Stimulated activated naive CD4-positive, alpha-beta T cell (primary cell): Measurements from ENCODE around the gene TMEM187.
"Not testable (repeated sequence)": the region's sequence is repeated elsewhere in the genome, so short reads cannot be mapped to it uniquely, and the experiment has no call there.

Experiments used
- DNase-seq, 6 experiments: peaks; one replicate each; lab custom pipeline; 2025; lab: John Stamatoyannopoulos, UW

TMEM187 gene

GRCh38 chrX:153971124-153971449 lies 1.5 kb upstream of the TMEM187 start:
- DNase-seq, result peak; percentile 74 to 96 (median 84)

GRCh38 chrX:153971450-153972367 lies 845 bp upstream of the TMEM187 start, which contains the start of gene HCFC1:
HCFC1 (minus strand) TSS chrX:153971818; CDS start chrX:153970840, 978 bp downstream.
- DNase-seq, result peak; percentile 87 to 99 (median 92)

- peak in 2 of 6 experiments; percentile 58 to 67 for DNase-seq
Observed at GRCh38 chrX:153973127-153974002, 811 bp downstream of the TMEM187 start.

GRCh38 chrX:153974003-153974725 lies 1.6 kb downstream of the TMEM187 start:
- DNase-seq, result no peak

- DNase-seq, result no peak
Observed at GRCh38 chrX:153974726-153975286, 2.3 kb downstream of the TMEM187 start.

- not testable (repeated sequence) for DNase-seq
Observed at GRCh38 chrX:153980394-153980793, 7.8 kb downstream of the TMEM187 start.

GRCh38 chrX:153981231-153981630 lies 8.7 kb downstream of the TMEM187 start:
- DNase-seq, result no peak

- peak; percentile 40 to 69 (median 50) for DNase-seq
Observed at GRCh38 chrX:153981771-153982533, 9.4 kb downstream of the TMEM187 start.

- no peak for DNase-seq
Observed at GRCh38 chrX:153983321-153983801, 10.8 kb downstream of the TMEM187 start.

GRCh38 chrX:153984351-153985178 lies 12.0 kb downstream of the TMEM187 start:
- DNase-seq, result peak in 4 of 6 experiments; percentile 11 to 42 (median 18)

GRCh38 chrX:153988493-153988892 lies 15.9 kb downstream of the TMEM187 start:
- DNase-seq, result no peak

- peak in 2 of 6 experiments; percentile 15 to 34 for DNase-seq
Observed at GRCh38 chrX:153989973-153990655, 17.6 kb downstream of the TMEM187 start.

- DNase-seq, result no peak
Observed at GRCh38 chrX:153991013-153991580, 18.5 kb downstream of the TMEM187 start.

- DNase-seq, result no peak
Observed at GRCh38 chrX:153992180-153992579, 19.6 kb downstream of the TMEM187 start.

- DNase-seq, result no peak
Observed at GRCh38 chrX:153993079-153993478, 20.5 kb downstream of the TMEM187 start.

- DNase-seq, result no peak
Observed at GRCh38 chrX:153993978-153994377, 21.4 kb downstream of the TMEM187 start.

GRCh38 chrX:153994398-153994797 lies 21.8 kb downstream of the TMEM187 start:
- DNase-seq, result not testable (repeated sequence)

- no peak for DNase-seq
Observed at GRCh38 chrX:153995504-153995903, 22.9 kb downstream of the TMEM187 start.
